Measurements from ENCODE around the gene HMGCR.

HMGCR gene

GRCh38 chr5:75373862-75374261, 36.8 kb downstream of the HMGCR start:
- ChIA-PET POLR2A (ENCODE audit: low non-redundant PET) (no interaction called here), CTCF (interaction anchor here (0.6 to 0.7 kb wide), 3 partner anchors 9 to 52 kb away, joined by 3 read pairs; no protein-coding TSS in a partner anchor)
- H3K27ac ChIP-seq, result no peak overlapping the region
- no peak for DNase-seq (ENCODE audit: low spot score)
- TF ChIP-seq CTCF (conservative IDR thresholded peaks at IDR 0.05; ENCODE audit: low read depth), result no peak

- POLR2A ChIA-PET (ENCODE audit: low non-redundant PET), result no interaction called here
- CTCF ChIA-PET, result interaction anchor here (0.6 kb wide), 1 partner anchor 9 kb away, joined by 3 read pairs; no protein-coding TSS in a partner anchor
- no peak for TF ChIP-seq CTCF (conservative IDR thresholded peaks at IDR 0.05; ENCODE audit: low read depth)
- no peak overlapping the region for H3K27ac ChIP-seq
- no peak for DNase-seq (ENCODE audit: low spot score)
Measured at GRCh38 chr5:75374394-75374814, 37.4 kb downstream of the HMGCR start.

- H3K27ac ChIP-seq, result no peak overlapping the region
- CTCF ChIA-PET, result interaction anchor here (0.6 kb wide), 1 partner anchor 228 kb away, joined by 3 read pairs; no protein-coding TSS in a partner anchor
- no peak for DNase-seq (ENCODE audit: low spot score)
- TF ChIP-seq CTCF (conservative IDR thresholded peaks at IDR 0.05; ENCODE audit: low read depth), result no peak
- POLR2A ChIA-PET (ENCODE audit: low non-redundant PET), result no interaction called here
Measured at GRCh38 chr5:75375414-75375813, 38.4 kb downstream of the HMGCR start.

- POLR2A ChIA-PET (ENCODE audit: low non-redundant PET), result interaction anchor here (0.6 kb wide), 1 partner anchor 96 kb away, joined by 3 read pairs; no protein-coding TSS in a partner anchor
Measured at GRCh38 chr5:75380099-75380498, 43.1 kb downstream of the HMGCR start.

GRCh38 chr5:75381456-75381855, 44.4 kb downstream of the HMGCR start:
- ChIA-PET POLR2A (ENCODE audit: low non-redundant PET) (no interaction called here), CTCF (interaction anchor here (0.6 kb wide), 1 partner anchor 1791 kb away, joined by 3 read pairs; no protein-coding TSS in a partner anchor)
- no peak for TF ChIP-seq CTCF (conservative IDR thresholded peaks at IDR 0.05; ENCODE audit: low read depth)
- no peak for DNase-seq (ENCODE audit: low spot score)
- H3K27ac ChIP-seq, result no peak overlapping the region

More at GRCh38 chr5:75380099-75380498, 43.1 kb downstream of the HMGCR start:
- CTCF ChIA-PET, result interaction anchor here (0.6 kb wide), 1 partner anchor 214 kb away, joined by 3 read pairs; no protein-coding TSS in a partner anchor
- TF ChIP-seq CTCF (conservative IDR thresholded peaks at IDR 0.05; ENCODE audit: low read depth), result no peak
- DNase-seq (ENCODE audit: low spot score), result no peak
- no peak overlapping the region for H3K27ac ChIP-seq

- ChIA-PET POLR2A (ENCODE audit: low non-redundant PET) (no interaction called here), CTCF (interaction anchor here (1.2 kb wide), 1 partner anchor 14 kb away, joined by 3 read pairs; no protein-coding TSS in a partner anchor)
- DNase-seq (ENCODE audit: low spot score), result no peak
- H3K27ac ChIP-seq, result no peak overlapping the region
- TF ChIP-seq CTCF (conservative IDR thresholded peaks at IDR 0.05; ENCODE audit: low read depth), result no peak
Measured at GRCh38 chr5:75384218-75384617, 47.2 kb downstream of the HMGCR start.

Data from RWPE1 (cell line).